Loucy (cell line): ENCODE measurements around the gene TNS3.

ENCODE experiments used
- H2AFZ ChIP-seq: fragments of 200-600 bp; sonication (generic); 2 replicates; pipeline ENCODE4 v1.6.0; 2016; ENCODE audit warnings: antibody characterized with exemption, mild to moderate bottlenecking, low read length, moderate library complexity
- H3F3A ChIP-seq: fragments of 200-600 bp; 2 replicates; pipeline ENCODE4 v1.6.0; 2016; ENCODE audit warnings: antibody characterized with exemption, low read depth, mild to moderate bottlenecking
- H3K27me3 ChIP-seq: fragments of 200-600 bp; sonication (generic); 2 replicates; pipeline ENCODE4 v1.6.1; 2014; ENCODE audit warnings: low read length, mild to moderate bottlenecking; ENCODE audit not compliant: insufficient read depth, poor library complexity, severe bottlenecking
- H3K36me3 ChIP-seq: fragments of 200-600 bp; sonication (generic); 2 replicates; pipeline ENCODE4 v1.6.1; 2016; ENCODE audit warnings: low read length; ENCODE audit not compliant: insufficient read depth
- H3K4me1 ChIP-seq: fragments of 200-600 bp; sonication (generic); 2 replicates; pipeline ENCODE4 v1.5.1; 2014; ENCODE audit warnings: low read length, mild to moderate bottlenecking; ENCODE audit not compliant: insufficient read depth, poor library complexity, severe bottlenecking
- H3K4me2 ChIP-seq: fragments of 200-600 bp; sonication (generic); 2 replicates; pipeline ENCODE4 v1.6.0; 2014; ENCODE audit warnings: antibody characterized with exemption, low read length, low read depth, mild to moderate bottlenecking; ENCODE audit not compliant: poor library complexity, severe bottlenecking
- H3K4me3 ChIP-seq: fragments of 200-600 bp; sonication (generic); 2 replicates; pipeline ENCODE4 v1.5.1; 2014; ENCODE audit warnings: low read length, mild to moderate bottlenecking, mixed read lengths; ENCODE audit not compliant: poor library complexity, severe bottlenecking
- H3K79me2 ChIP-seq: fragments of 200-600 bp; sonication (generic); 2 replicates; pipeline ENCODE4 v1.6.1; 2014; ENCODE audit warnings: low read length; ENCODE audit not compliant: insufficient read depth
- H3K9ac ChIP-seq: fragments of 200-600 bp; sonication (generic); 2 replicates; pipeline ENCODE4 v1.6.0; 2014; ENCODE audit warnings: mild to moderate bottlenecking, low read depth, low read length, moderate library complexity; ENCODE audit not compliant: poor library complexity, severe bottlenecking
- H3K9me2 ChIP-seq: fragments of 200-600 bp; sonication (generic); replicated peaks from 2 replicates; pipeline ENCODE4 v1.6.1; 2016; ENCODE audit warnings: low read depth, low read length, mixed read lengths
- H3K9me3 ChIP-seq: fragments of 200-600 bp; sonication (generic); 2 replicates; pipeline ENCODE4 v1.6.1; 2014; ENCODE audit warnings: mild to moderate bottlenecking, antibody characterized with exemption, low read length, low read depth; ENCODE audit not compliant: insufficient read depth
- H4K20me1 ChIP-seq: fragments of 200-600 bp; sonication (generic); 2 replicates; pipeline ENCODE4 v1.6.0; 2014; ENCODE audit warnings: antibody characterized with exemption, low read length, mild to moderate bottlenecking; ENCODE audit not compliant: insufficient read depth, poor library complexity, severe bottlenecking
- EZH2phosphoT487 ChIP-seq: fragments of 200-600 bp; IDR thresholded peaks from 2 replicates; pipeline ENCODE4 v1.6.1; 2018; ENCODE audit warnings: antibody characterized with exemption, mild to moderate bottlenecking, moderate library complexity, borderline replicate concordance
- TF ChIP-seq, protein P1 (sequence below): fragments of 200-600 bp; sonication (generic); conservative IDR thresholded peaks from 2 replicates; pipeline ENCODE4 v1.5.1; 2014; ENCODE audit warnings: mild to moderate bottlenecking, antibody characterized with exemption, low read length

Gene TNS3

DNA sequence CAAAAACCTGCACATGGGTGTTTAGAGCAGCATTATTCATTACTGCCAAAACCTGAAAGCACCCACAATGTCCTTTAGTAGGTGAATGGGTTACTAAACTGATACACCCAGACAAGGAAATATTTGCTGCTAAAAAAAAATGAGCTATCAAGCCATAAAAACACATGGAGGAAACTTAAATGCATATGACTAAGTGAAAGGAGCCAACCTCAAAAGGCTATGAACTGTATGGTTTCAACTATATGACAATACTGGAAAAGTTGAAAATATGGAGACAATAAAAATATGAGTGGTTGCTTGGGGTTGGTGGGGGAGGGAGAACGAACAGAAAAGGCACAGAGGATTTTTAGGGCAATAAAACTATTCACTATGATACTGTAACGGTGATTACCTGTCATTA is 291.0 kb downstream of the TNS3 start:
- no peaks in the 10 kb centered on the region for H3K4me1 ChIP-seq
- H3K79me2 ChIP-seq: no peaks in the 10 kb centered on the region
- no peak for TF ChIP-seq EZH2phosphoT487
- TF ChIP-seq, protein P1, sequence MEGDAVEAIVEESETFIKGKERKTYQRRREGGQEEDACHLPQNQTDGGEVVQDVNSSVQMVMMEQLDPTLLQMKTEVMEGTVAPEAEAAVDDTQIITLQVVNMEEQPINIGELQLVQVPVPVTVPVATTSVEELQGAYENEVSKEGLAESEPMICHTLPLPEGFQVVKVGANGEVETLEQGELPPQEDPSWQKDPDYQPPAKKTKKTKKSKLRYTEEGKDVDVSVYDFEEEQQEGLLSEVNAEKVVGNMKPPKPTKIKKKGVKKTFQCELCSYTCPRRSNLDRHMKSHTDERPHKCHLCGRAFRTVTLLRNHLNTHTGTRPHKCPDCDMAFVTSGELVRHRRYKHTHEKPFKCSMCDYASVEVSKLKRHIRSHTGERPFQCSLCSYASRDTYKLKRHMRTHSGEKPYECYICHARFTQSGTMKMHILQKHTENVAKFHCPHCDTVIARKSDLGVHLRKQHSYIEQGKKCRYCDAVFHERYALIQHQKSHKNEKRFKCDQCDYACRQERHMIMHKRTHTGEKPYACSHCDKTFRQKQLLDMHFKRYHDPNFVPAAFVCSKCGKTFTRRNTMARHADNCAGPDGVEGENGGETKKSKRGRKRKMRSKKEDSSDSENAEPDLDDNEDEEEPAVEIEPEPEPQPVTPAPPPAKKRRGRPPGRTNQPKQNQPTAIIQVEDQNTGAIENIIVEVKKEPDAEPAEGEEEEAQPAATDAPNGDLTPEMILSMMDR: no peak
- no peaks in the 10 kb centered on the region for H4K20me1 ChIP-seq
- H3K27me3 ChIP-seq: no peaks in the 10 kb centered on the region
- no peak overlapping the region for H2AFZ ChIP-seq
- H3K9me3 ChIP-seq: no peaks in the 10 kb centered on the region; the same call in 1 of the 2 replicates
- H3K9me2 ChIP-seq: no peaks in the 10 kb centered on the region
- H3F3A ChIP-seq: no peaks in the 10 kb centered on the region
- no peak overlapping the region for H3K4me2 ChIP-seq
- no peaks in the 10 kb centered on the region for H3K36me3 ChIP-seq
- H3K9ac ChIP-seq: no peak overlapping the region
- no peak overlapping the region for H3K4me3 ChIP-seq

DNA sequence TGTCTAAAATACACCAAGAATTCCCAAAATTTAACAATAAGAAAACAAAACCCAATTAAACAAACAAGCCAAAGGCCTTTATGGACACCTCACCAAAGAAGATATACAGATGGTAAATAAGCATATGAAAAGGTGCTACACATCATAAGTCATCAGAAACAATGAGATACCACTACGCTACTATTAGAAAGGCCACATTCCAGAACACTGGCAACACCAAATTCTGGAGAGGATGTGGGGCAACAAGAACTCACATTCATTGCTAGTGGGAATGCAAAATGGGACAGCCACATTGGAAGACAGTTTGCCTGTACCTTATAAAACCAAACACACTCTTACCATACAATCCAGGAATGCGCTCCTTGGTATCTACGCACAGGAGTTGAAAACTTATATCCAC is 291.4 kb downstream of the TNS3 start:
- H4K20me1 ChIP-seq: no peaks in the 10 kb centered on the region
- TF ChIP-seq EZH2phosphoT487: no peak
- TF ChIP-seq, protein P1: no peak
- H3K79me2 ChIP-seq: no peaks in the 10 kb centered on the region
- no peak overlapping the region for H3K9ac ChIP-seq
- no peak overlapping the region for H3K4me3 ChIP-seq
- H3K4me1 ChIP-seq: no peaks in the 10 kb centered on the region
- no peaks in the 10 kb centered on the region for H3F3A ChIP-seq
- no peaks in the 10 kb centered on the region for H3K27me3 ChIP-seq
- H2AFZ ChIP-seq: no peak overlapping the region
- no peaks in the 10 kb centered on the region; the same call in 1 of the 2 replicates for H3K9me3 ChIP-seq
- H3K9me2 ChIP-seq: no peaks in the 10 kb centered on the region
- H3K4me2 ChIP-seq: no peak overlapping the region
- H3K36me3 ChIP-seq: no peaks in the 10 kb centered on the region

DNA sequence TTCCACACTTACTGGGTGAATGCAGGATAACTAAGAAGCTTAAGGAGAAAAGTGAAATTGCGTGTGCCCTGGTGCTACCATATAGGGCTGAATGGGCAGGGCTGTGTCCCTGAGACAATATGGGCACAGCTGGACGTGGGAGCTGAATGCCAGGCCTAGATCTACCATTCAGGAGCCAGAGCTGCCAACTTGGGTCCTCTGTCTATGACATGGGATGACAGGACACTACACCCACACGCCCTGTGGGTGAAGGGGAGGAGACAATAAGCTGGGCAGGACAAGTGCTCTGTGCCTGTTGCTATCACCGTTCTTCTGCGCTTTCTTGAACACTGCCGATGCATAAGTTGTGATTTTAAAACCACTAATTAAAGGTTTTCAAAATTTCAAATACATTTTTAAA is 293.9 kb downstream of the TNS3 start:
- H3K4me3 ChIP-seq: no peak overlapping the region
- no peaks in the 10 kb centered on the region for H3K79me2 ChIP-seq
- TF ChIP-seq EZH2phosphoT487: no peak
- TF ChIP-seq, protein P1: no peak
- H3K4me1 ChIP-seq: no peaks in the 10 kb centered on the region
- peaks cover 10% of the 10 kb centered on the region; the same call in 1 of the 2 replicates for H3K9me3 ChIP-seq
- H3F3A ChIP-seq: no peaks in the 10 kb centered on the region
- no peaks in the 10 kb centered on the region for H3K9me2 ChIP-seq
- no peak overlapping the region for H3K9ac ChIP-seq
- no peaks in the 10 kb centered on the region for H3K27me3 ChIP-seq
- H3K36me3 ChIP-seq: no peaks in the 10 kb centered on the region
- no peak overlapping the region for H3K4me2 ChIP-seq
- H4K20me1 ChIP-seq: no peaks in the 10 kb centered on the region
- H2AFZ ChIP-seq: no peak overlapping the region
